ENCODE results near the gene YPEL3.

- no peak for TF ChIP-seq EP300 (IDR thresholded peaks at IDR 0.05; ENCODE audit: borderline replicate concordance in 1 of 2, low read depth in 2 of 2, low read length in 2 of 2)
- TF ChIP-seq SP1 (IDR thresholded peaks at IDR 0.05; ENCODE audit: low read depth, low read length): no peak
- no peak for TF ChIP-seq BRCA1 (IDR thresholded peaks at IDR 0.05; ENCODE audit: low read depth, low read length)
These were observed 9.5 kb downstream of the YPEL3 start for GRCh38 chr16:30086291-30087140.
